GM13976 (cell line): ENCODE results near the gene TLDC2.
A peak's percentile ranks its signal among the peaks of the same experiment; 100 is the strongest.

ENCODE experiments used
- DNase-seq: peaks from one replicate; pipeline ENCODE4 v3.0.0; 2012; ENCODE audit warnings: low spot score
- CTCF ChIP-seq: IDR thresholded peaks from 2 replicates; pipeline ENCODE4 v1.5.1; 2012; ENCODE audit warnings: borderline replicate concordance, mild to moderate bottlenecking; ENCODE audit not compliant: insufficient read depth; ENCODE audit errors: extremely low read depth, missing control alignments, control extremely low read depth
- in situ Hi-C: fragments of 300-500 bp; cut with MboI; formaldehyde crosslinking; loops from one replicate; pipeline ENCODE4 v1.12.0; 2022; ENCODE audit warnings: low sequenced_read_pairs, mixed read lengths, inconsistent platforms; ENCODE audit not compliant: unreplicated experiment

The TLDC2 gene

GRCh38 chr20:36880741-36881250 lies 4.9 kb downstream of the TLDC2 start:
- in situ Hi-C loops, result loop anchor here (25.0 kb wide), 1 partner anchor 668 kb away; no protein-coding TSS in a partner anchor
- TF ChIP-seq CTCF, result no peak
- DNase-seq, result no peak

GRCh38 chr20:36881331-36881730 lies 5.4 kb downstream of the TLDC2 start:
- in situ Hi-C loops, result loop anchor here (25.0 kb wide), 1 partner anchor 669 kb away; no protein-coding TSS in a partner anchor
- no peak for TF ChIP-seq CTCF
- DNase-seq, result no peak

GRCh38 chr20:36881888-36882287 lies 6.0 kb downstream of the TLDC2 start:
- in situ Hi-C loops, result loop anchor here (25.0 kb wide), 1 partner anchor 670 kb away; no protein-coding TSS in a partner anchor
- no peak for TF ChIP-seq CTCF
- peak; percentile 65 for DNase-seq

GRCh38 chr20:36883977-36884535 lies 8.1 kb downstream of the TLDC2 start:
- in situ Hi-C loops, result loop anchor here (25.0 kb wide), 1 partner anchor 672 kb away; no protein-coding TSS in a partner anchor
- no peak for TF ChIP-seq CTCF
- no peak for DNase-seq

GRCh38 chr20:36885356-36885755 lies 9.4 kb downstream of the TLDC2 start:
- DNase-seq, result no peak
- TF ChIP-seq CTCF, result no peak
- in situ Hi-C loops, result loop anchor here (25.0 kb wide), 1 partner anchor 673 kb away; no protein-coding TSS in a partner anchor

- DNase-seq, result peak; percentile 89
- TF ChIP-seq CTCF, result peak; percentile 95
- in situ Hi-C loops, result loop anchor here (25.0 kb wide), 1 partner anchor 675 kb away; no protein-coding TSS in a partner anchor
Observed at GRCh38 chr20:36886859-36887751, 11.2 kb downstream of the TLDC2 start.
